Hepatocyte (in vitro differentiated cells): ENCODE data around the gene ROS1.

Source experiments
- CTCF ChIP-seq: fragments of 200-600 bp; sonication (generic); IDR thresholded peaks from 2 replicates; pipeline ENCODE4 v1.5.1; 2016; ENCODE audit warnings: antibody characterized with exemption, mild to moderate bottlenecking; ENCODE audit not compliant: poor library complexity
- EZH2 ChIP-seq: fragments of 200-600 bp; sonication (generic); IDR thresholded peaks from 2 replicates; pipeline ENCODE4 v1.6.1; 2016; ENCODE audit warnings: antibody characterized with exemption, mild to moderate bottlenecking, borderline replicate concordance
- EZH2phosphoT487 ChIP-seq: fragments of 200-600 bp; sonication (generic); IDR thresholded peaks from one replicate; pipeline ENCODE4 v1.6.1; 2018; ENCODE audit warnings: antibody characterized with exemption, mild to moderate bottlenecking, low read depth, moderate library complexity; ENCODE audit not compliant: unreplicated experiment, severe bottlenecking

- TF ChIP-seq CTCF: peak; percentile 60
- TF ChIP-seq EZH2phosphoT487: no peak
- no peak for TF ChIP-seq EZH2
Observed at GRCh38 chr6:117317261-117317660, 108.5 kb downstream of the ROS1 start.
